OCI-M2 (cell line): ENCODE measurements around the gene NXPH2.
"Not testable (repeated sequence)": the region's sequence is repeated elsewhere in the genome, so short reads cannot be mapped to it uniquely, and the experiment has no call there.

Experiments
- DNase-seq: peaks from one replicate; lab custom pipeline; 2025; ENCODE audit not compliant: unreplicated experiment; lab: John Stamatoyannopoulos, UW

The NXPH2 gene

DNA sequence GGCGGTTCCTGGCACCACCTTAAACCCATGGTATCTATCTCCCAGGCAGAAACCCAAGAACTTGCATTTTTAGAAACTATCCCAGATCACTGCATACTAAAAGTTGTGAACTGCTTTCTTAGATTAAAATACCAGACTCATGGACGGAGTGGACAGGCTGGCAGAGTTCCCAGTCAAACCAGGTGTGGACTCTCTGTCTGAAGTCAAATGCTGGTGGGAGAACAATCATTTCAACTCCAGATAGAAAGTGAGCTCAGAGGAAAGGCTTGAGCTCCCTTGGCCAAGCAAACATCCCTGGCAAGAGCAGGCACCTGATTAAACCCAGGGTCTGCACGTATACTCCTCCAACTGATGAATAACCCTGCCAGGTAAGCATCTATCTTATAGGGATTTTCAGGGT is 19.5 kb downstream of the NXPH2 start:
- DNase-seq, result no peak

DNA sequence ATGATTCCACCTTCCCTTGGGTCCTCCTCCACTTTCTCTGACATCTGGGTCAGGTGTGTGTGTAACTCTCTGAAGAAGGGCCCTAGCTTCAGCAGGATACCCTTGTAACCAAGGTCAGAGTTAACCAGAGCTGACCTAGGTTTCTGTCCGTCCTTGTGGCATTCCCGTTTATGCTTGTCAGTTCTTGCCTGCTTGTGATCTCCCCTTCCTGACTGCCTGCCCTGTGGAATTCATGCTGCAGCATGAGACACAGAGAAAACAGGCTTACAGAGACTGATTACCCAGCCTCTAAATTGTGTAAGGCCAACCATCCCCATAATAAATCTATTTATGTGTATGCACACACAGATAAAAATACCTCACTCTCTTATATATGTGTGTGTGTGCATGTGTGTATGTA is 22.8 kb downstream of the NXPH2 start:
- DNase-seq, result no peak

DNA sequence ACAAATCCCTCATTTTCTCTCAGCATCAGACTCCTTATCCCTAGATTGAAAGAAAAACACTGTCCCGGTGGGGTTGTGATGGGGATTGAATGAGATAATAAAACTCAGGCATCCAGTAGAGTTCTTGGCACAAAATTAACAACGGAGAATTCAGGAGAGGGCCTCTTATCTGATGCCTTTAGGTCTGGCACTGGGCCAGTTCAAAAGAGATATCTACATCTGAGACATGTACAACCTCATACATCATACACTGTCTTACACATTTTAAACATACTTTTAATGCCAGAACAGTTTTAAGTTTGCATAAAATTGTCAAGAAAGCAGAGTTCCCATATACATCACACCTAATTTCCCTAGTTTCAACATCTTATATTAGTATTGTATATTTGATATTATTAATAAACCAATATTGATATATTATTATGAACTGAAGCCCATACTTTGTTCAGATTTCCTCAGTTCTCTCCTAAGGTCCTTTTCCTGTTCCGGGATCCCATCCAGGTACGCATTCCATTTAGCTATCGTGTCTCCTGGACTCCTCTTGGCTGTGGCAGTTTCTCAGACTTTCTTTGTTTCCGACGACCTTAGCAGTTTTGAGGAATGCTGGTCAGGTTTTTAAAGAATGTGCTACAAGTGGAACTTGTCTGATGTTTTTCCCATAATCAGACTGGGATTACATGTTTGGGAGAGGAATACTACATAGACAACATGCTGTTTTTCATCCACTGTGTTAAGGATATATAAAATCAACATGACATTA is 27.8 kb downstream of the NXPH2 start:
- DNase-seq, result no peak

GRCh38 chr2:138744713-138745112 is 35.5 kb downstream of the NXPH2 start:
- DNase-seq, result no peak

GRCh38 chr2:138742441-138743057 is 37.6 kb downstream of the NXPH2 start:
- no peak for DNase-seq

DNA sequence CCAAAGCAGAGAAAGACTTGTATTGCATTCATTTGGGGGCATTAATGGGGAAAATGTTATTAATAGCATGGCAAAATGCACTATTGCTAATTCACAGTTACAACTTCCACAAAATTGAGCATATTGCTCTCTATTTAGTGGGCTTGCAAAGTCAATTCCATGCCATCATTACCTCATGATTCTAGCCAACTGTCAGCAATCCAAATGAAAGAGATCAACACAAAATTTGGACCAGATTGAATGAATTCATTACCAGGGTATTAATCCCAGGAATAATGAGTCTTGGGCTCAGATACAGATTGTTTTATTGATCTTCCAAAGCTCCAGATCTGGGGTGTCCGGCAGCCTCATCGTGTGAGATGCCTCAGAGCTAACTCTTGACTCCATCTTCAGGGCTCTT is 38.3 kb downstream of the NXPH2 start:
- no peak for DNase-seq

DNA sequence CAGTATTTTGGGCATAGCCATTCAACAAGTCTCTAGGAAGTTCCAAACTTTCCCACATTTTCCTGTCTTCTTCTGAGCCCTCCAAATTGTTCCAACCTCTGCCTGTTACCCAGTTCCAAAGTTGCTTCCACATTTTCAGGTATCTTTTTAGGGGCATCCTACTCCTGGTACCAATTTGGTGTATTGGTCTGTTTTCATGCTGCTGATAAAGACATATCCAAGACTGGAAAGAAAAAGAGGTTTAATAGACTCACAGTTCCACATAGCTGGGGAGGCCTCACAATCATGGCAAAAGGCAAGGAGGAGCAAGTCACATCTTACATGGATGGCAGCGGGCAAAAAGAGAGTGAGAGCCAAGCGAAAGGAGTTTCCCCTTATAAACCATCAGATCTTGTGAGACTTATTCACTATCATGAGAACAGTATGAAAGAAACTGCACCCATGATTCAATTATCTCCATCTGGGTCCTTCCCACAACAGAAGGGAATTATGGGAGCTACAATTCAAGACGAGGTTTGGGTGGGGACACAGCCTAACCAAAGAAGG is 43.1 kb downstream of the NXPH2 start:
- not testable (repeated sequence) for DNase-seq

- no peak for DNase-seq
Observed at GRCh38 chr2:138732651-138733050, 47.5 kb downstream of the NXPH2 start.

GRCh38 chr2:138730497-138731030 is 49.6 kb downstream of the NXPH2 start:
- DNase-seq, result no peak

DNA sequence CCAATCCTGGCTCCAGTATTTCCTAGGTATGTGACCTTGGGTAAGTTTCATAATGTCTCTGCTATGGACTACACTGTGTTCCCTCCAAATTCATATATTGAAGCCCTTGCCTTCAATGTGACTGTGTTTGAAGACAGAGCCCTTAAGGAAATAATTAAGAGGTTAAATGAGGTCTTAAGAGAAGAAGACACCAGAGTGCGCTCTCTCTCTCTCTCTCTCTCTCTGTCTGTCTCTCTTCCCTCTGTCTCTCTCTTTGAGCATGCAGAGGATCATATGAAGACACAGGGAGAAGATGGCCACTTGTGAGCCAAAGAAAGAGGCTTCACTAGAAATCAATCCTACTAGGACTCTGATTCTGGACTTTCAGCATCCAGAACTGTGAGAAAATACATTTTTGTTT is 52.2 kb downstream of the NXPH2 start:
- DNase-seq, result no peak

GRCh38 chr2:138726681-138727080 is 53.5 kb downstream of the NXPH2 start:
- no peak for DNase-seq

- DNase-seq, result no peak
Observed at GRCh38 chr2:138724729-138725459, 55.3 kb downstream of the NXPH2 start.

- no peak for DNase-seq
Observed at GRCh38 chr2:138724327-138724726, 55.9 kb downstream of the NXPH2 start.

DNA sequence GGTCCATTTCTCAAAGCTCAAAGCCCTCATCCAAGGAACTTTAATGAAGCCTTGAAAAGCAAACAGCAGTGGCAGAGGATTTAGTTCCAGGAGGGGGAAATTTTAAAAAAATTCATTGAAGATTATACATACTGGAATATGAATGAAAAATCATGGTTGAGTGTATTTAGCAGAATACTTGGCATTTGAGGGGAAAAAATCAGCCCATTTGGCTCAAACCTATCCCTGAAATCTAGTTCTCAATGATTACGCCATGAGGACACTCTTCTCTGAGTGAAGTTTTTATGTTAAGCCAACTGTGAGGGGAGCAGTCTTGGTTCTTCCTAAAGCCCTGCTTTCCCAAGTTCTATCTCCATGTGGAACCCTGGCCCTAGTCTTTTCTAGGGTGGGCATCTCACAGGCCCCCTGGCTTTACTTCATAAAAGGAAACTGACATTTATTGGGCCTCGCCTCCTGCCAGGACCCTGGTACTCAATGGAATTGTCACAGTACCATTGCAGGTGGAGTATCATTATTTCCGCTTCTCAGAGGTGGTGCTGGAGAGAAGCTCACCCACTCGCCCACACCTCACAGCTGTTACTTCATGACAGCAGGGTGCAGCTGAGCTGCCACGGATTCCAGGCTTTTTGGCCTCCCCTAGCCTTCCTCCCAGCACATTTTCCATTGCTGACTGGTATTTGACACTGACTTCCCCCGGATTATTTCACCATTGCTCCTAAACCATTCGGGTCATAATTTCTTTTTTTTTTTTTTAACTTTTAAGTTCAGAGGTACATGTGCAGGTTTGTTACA is 56.8 kb downstream of the NXPH2 start:
- DNase-seq, result no peak

DNA sequence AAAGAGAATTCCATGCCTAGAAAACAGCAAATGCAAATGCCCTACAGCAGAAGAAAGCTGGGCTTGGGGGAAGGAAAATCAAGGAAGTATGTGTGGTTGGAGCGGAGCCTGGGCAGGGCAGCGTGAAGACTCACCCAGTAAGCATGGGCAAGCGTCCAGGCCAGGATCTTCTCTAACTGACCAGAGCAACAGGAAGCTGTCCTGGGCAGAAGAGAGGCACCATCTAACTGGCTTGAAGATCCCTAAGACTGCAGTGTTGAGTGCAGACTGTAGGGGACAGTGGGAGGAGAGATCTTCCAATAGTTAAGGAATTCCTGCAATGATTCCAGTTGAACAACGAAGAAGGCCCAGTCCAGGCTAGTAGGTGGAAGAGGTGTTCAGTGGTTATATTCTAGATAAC is 57.9 kb downstream of the NXPH2 start:
- no peak for DNase-seq

DNA sequence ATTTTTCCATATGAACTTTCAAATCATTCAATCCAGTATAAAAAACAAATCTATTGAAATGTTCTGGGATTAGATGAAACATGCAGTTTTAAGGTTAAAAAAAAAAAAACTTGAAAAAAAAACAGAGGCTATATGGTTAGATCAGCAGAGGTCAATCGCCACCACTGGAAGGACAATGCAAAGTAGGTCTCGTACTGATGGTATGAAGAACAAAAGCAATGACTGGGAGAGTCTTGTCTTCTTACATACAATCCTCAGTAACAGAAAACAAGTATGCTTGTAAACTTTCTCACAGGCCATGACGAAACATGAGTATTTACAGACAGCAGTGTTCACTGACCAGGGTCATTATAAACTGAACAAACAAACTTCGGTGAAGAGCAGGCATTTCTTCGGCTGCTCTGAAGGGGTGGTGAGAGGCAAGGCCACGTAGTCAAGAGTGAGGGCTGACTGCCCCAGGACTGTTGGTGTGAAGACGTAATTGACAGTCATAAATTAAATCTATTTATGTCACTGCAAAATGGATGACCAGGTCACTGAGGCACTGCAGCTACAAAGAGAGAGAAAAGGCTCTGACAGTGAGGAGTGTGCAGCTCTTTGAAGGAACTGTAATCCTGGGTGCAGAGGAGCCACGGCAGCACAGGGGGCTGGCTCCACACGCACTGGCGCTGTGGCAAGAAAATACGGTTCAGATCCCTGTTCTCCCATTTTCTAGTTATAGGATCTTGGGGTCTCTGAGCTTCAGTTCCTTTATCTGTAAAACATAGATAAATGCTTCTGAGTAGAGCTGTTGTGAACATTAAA is 60.0 kb downstream of the NXPH2 start:
- no peak for DNase-seq

GRCh38 chr2:138718405-138718804 is 61.8 kb downstream of the NXPH2 start:
- DNase-seq, result no peak

DNA sequence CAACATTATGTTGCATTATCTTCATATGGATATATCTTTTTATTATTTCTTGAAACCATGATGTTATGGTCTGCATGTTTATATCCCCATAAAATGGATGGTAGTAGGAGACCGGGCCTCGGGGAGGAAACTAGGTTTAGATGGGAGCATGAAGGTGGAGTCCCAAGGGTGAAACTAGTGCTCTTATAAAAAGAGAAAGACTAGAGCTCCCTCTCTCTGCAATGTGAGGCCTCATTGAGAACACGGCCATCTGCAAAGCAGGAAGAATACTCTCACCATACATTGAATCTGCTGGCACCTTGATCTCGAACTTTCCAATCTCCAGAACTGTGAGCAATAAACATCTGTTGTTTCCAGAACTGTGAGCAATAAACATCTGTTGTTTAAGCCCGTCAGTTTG is 64.0 kb downstream of the NXPH2 start:
- DNase-seq, result no peak

GRCh38 chr2:138713504-138713903 is 66.7 kb downstream of the NXPH2 start:
- DNase-seq, result no peak

- DNase-seq, result no peak
Observed at GRCh38 chr2:138713069-138713496, 67.1 kb downstream of the NXPH2 start.
